PFSK-1 (cell line): ENCODE measurements around the gene DNAJC5G.

Source experiments
- FOXP2 ChIP-seq: optimal IDR thresholded peaks from 2 replicates; pipeline ENCODE3; 2011; ENCODE audit warnings: borderline replicate concordance, control low read depth, inconsistent platforms; ENCODE audit not compliant: insufficient read depth; ENCODE audit errors: extremely low read length, extremely low read depth
- POLR2AphosphoS5 ChIP-seq: IDR thresholded peaks from 2 replicates; pipeline ENCODE4 v1.6.1; 2012; ENCODE audit warnings: low read depth, mild to moderate bottlenecking, control low read depth, low read length, moderate library complexity
- SIN3A ChIP-seq: IDR thresholded peaks from 2 replicates; pipeline ENCODE4 v1.6.1; 2012; ENCODE audit warnings: mild to moderate bottlenecking, low read length, moderate library complexity, borderline replicate concordance; ENCODE audit not compliant: insufficient read depth
- TAF1 ChIP-seq: IDR thresholded peaks from 2 replicates; pipeline ENCODE4 v1.6.1; 2012; ENCODE audit warnings: low read length, control low read depth, borderline replicate concordance; ENCODE audit not compliant: insufficient read depth
- TF ChIP-seq, protein P1 (sequence below), 2 experiments: IDR thresholded peaks; 2 replicates each; pipeline versions ENCODE4 v1.6.1 to v1.8.0; 2011 to 2012; ENCODE audit warnings: low read depth in 2 of 2, low read length in 2 of 2, control low read depth in 1 of 2, inconsistent platforms in 1 of 2, mild to moderate bottlenecking in 1 of 2, moderate library complexity in 1 of 2; ENCODE audit not compliant: insufficient read depth in 1 of 2

DNAJC5G gene

DNA sequence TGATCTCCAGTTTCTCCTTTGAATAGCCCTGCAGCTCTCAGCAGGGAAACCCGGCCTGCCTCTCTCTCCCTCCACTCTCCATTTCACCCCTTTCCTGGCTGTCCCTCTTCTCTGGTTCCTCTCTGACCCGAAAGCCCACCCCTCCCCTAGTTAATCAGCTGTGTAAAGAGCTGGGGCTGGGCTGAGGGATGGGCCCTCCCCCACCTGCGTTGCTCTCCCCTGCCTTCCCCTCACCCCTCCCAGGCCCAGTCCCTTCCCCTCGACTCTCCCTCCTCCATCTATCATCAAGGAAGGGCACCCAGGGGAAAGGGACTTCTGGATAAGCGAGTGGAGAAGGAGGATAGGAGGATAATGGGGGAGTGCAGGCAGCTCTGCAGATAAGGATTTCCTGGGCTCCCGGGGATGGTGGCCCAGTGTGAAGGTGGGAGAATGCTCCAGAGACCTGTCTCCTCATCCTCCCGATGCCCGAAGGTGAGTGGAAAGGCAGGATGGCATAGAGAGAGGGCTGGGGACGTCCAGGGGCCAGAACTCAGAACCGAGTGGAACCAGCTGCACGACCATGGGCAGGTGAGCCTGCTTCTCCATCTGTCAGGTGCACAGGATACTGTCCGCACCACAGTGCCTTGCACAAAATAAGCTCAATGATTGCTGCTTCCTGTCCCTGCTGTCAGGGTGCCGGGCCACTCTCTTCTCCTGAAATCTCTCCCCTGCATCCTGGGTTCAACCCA is 24.4 kb upstream of the DNAJC5G start:
- TF ChIP-seq POLR2AphosphoS5 (no peak), TAF1 (no peak), SIN3A (no peak), FOXP2 (no peak)
- TF ChIP-seq, protein P1, sequence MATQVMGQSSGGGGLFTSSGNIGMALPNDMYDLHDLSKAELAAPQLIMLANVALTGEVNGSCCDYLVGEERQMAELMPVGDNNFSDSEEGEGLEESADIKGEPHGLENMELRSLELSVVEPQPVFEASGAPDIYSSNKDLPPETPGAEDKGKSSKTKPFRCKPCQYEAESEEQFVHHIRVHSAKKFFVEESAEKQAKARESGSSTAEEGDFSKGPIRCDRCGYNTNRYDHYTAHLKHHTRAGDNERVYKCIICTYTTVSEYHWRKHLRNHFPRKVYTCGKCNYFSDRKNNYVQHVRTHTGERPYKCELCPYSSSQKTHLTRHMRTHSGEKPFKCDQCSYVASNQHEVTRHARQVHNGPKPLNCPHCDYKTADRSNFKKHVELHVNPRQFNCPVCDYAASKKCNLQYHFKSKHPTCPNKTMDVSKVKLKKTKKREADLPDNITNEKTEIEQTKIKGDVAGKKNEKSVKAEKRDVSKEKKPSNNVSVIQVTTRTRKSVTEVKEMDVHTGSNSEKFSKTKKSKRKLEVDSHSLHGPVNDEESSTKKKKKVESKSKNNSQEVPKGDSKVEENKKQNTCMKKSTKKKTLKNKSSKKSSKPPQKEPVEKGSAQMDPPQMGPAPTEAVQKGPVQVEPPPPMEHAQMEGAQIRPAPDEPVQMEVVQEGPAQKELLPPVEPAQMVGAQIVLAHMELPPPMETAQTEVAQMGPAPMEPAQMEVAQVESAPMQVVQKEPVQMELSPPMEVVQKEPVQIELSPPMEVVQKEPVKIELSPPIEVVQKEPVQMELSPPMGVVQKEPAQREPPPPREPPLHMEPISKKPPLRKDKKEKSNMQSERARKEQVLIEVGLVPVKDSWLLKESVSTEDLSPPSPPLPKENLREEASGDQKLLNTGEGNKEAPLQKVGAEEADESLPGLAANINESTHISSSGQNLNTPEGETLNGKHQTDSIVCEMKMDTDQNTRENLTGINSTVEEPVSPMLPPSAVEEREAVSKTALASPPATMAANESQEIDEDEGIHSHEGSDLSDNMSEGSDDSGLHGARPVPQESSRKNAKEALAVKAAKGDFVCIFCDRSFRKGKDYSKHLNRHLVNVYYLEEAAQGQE (IDR thresholded peaks at IDR 0.05; ENCODE audit: insufficient read depth in 1 of 2, low read depth in 2 of 2, low read length in 2 of 2), result no peak

DNA sequence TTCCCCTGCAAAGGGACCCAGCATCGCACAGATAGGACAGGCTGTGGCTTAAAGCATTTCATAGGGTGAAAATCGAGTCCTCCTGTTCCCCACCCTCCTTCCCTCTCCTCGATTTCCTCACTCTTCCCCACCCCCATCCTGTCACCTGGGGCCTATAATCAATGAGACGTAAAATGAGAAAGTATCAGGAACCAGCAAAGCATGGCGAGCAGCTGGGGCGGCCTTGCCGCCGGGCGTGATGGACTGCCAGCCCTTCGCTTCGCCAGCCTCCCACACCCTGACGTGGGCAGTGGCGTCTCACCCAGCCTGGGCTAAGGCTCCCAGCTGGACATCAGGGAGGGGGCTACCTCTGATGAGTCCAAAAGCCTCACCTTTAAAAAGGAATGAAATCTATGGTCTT is 23.5 kb upstream of the DNAJC5G start:
- no peak for TF ChIP-seq SIN3A
- TF ChIP-seq TAF1, result no peak
- TF ChIP-seq, protein P1 (IDR thresholded peaks at IDR 0.05; ENCODE audit: insufficient read depth in 1 of 2, low read depth in 2 of 2, low read length in 2 of 2), result no peak
- TF ChIP-seq FOXP2, result no peak
- TF ChIP-seq POLR2AphosphoS5, result no peak

DNA sequence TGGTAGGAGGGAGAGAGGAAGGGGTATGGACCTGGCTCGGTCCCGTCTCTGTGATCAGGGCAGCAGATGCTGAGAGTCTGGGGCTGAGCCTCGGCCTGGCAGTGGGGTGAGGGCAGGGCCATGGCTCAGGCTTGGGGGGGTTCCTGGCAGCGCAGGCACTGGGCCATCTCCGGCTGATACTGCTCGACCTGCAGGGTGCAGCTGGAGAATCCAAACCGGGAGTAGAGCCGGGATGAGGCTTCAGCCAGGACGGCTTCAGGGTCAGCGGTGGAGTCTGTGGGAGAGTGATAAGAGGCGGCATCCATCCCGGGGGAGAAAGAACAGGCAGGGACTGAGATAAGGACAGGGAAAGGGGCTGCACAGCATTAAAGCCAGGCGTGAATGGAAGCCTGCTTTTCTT is 20.0 kb upstream of the DNAJC5G start:
- TF ChIP-seq TAF1, result no peak
- TF ChIP-seq, protein P1 (IDR thresholded peaks at IDR 0.05; ENCODE audit: insufficient read depth in 1 of 2, low read depth in 2 of 2, low read length in 2 of 2), result no peak
- TF ChIP-seq FOXP2, result no peak
- TF ChIP-seq POLR2AphosphoS5, result no peak
- TF ChIP-seq SIN3A, result no peak

DNA sequence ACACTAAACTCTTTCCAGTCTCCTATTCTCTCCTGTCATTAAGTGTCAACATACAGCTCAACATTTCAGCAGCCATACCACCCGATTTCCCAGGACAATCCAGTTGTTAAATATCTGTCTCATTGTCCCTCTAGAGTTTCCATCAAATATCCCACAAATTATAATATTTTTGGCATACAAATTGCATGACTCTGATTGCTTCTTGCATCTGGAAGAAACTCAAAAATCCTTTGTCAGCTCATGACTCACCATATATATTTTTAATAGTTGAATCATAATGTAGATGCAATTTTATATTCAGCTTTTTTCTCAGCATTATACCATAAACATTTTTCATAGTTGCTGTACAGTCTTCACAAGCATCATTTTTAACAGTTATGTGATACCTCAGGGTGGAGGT is 19.6 kb upstream of the DNAJC5G start:
- TF ChIP-seq TAF1, result no peak
- TF ChIP-seq, protein P1 (IDR thresholded peaks at IDR 0.05; ENCODE audit: insufficient read depth in 1 of 2, low read depth in 2 of 2, low read length in 2 of 2), result no peak
- no peak for TF ChIP-seq POLR2AphosphoS5
- TF ChIP-seq FOXP2, result no peak
- no peak for TF ChIP-seq SIN3A

DNA sequence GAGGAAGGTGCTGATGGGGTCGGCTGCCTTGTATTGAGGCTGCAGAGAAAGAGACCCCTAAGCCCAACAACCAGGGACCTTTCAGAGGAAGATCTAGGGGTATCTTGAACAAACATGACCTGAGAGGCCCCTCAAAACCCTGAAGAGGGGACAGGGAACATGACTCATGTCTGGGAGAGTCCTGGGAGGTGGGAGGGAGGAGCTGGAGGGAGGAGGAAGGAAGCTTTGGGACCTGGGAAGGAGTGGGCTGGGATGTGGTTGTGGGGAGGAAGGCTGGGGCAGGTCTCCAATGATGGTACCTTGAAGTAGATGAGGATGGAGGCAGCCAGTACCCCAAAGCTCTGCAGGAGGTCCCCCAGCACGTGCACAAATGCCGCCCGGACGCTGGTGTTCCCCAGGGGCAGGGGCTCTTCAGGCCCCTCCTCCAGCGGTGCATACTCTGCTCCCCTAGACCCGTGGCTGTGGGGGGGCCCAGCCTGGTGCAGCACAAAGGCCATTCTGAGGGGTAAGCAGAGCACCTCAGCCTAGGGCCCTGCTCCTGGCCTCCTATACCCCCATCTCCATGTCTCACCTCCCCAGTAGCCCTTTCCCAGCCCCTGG is 18.3 kb upstream of the DNAJC5G start:
- TF ChIP-seq, protein P1 (IDR thresholded peaks at IDR 0.05; ENCODE audit: insufficient read depth in 1 of 2, low read depth in 2 of 2, low read length in 2 of 2), result no peak
- TF ChIP-seq FOXP2, result no peak
- TF ChIP-seq TAF1, result no peak
- TF ChIP-seq SIN3A, result no peak
- no peak for TF ChIP-seq POLR2AphosphoS5
